HepG2 (cell line): ENCODE measurements around the gene PKMYT1. TPM values are rescaled to one million over a fixed set of nuclear protein-coding genes. Genes with fewer than 3 reads are reported as not detected.

Experiments used
- ATAC-seq: fragments of 200-7000 bp; cut with Tn5 transposase; 3 replicates; pipeline ENCODE4 v1.9.1; 2020; ENCODE audit warnings: mild to moderate bottlenecking, moderate library complexity
- BruUV-seq: library from RNA; stranded (reverse); fragments of 400-500 nt; replicated peaks from 2 replicates; lab custom pipeline; 2021; lab: Mats Ljungman, UMichigan
- CTCF ChIA-PET: fragments of 300-600 bp; formaldehyde crosslinking; extraction: SDS; loops from one replicate; lab custom pipeline; 2021; ENCODE audit warnings: low total read pairs, inconsistent platforms, low intra/inter-chr PET ratio; lab: Yijun Ruan, JAX
- POLR2A ChIA-PET: fragments of 350-600 bp; sonication (Branson Sonifier 250); formaldehyde crosslinking; loops from one replicate; lab custom pipeline; 2020; ENCODE audit warnings: antibody characterized with exemption, inconsistent platforms; lab: Yijun Ruan, JAX
- DNase-seq: peaks from one replicate; pipeline ENCODE4 v3.0.0-alpha.2; 2015; ENCODE audit warnings: low spot score
- FAIRE-seq: peaks from 3 replicates; lab custom pipeline; 2011; peaks lifted over from hg19 to GRCh38; lab: Jason Lieb, UNC
- H2AFZ ChIP-seq: one replicate; pipeline ENCODE4 v1.6.1; 2011; ENCODE audit warnings: low read length, inconsistent platforms
- H3K27ac ChIP-seq: fragments of 300-600 bp; 3 replicates; pipeline ENCODE4 v1.8.0; 2011; ENCODE audit warnings: mixed run types, mild to moderate bottlenecking, mixed read lengths, low read length, inconsistent platforms; ENCODE audit not compliant: insufficient read depth; ENCODE audit errors: extremely low read length
- H3K27me3 ChIP-seq, 2 experiments: fragments of 200-600 bp in 1 of 2; 2 replicates in 1 of 2; 3 replicates in 1 of 2; pipeline versions ENCODE4 v1.6.0 to v1.8.0; 2011; ENCODE audit warnings: low read length in 2 of 2, mild to moderate bottlenecking in 2 of 2, moderate library complexity in 2 of 2, inconsistent platforms in 1 of 2; ENCODE audit not compliant: insufficient read depth in 2 of 2, control insufficient read depth in 1 of 2
- H3K36me3 ChIP-seq, 2 experiments: fragments of 200-600 bp in 1 of 2; replicated peaks in 1 of 2; 2 replicates in 1 of 2; 3 replicates in 1 of 2; pipeline versions ENCODE4 v1.5.1 to v1.8.0; 2011; ENCODE audit warnings: low read length in 2 of 2, inconsistent platforms in 1 of 2; ENCODE audit not compliant: insufficient read depth in 2 of 2, control insufficient read depth in 1 of 2
- H3K4me1 ChIP-seq: 2 replicates; pipeline ENCODE4 v1.5.1; 2012; ENCODE audit warnings: low read length, inconsistent platforms; ENCODE audit not compliant: insufficient read depth
- H3K4me2 ChIP-seq: 2 replicates; pipeline ENCODE4 v1.6.0; 2011; ENCODE audit warnings: low read depth, low read length, inconsistent platforms
- H3K4me3 ChIP-seq, 3 experiments: fragments of 200-600 bp in 1 of 3; sonication (generic), shearing (Covaris generic) in 1 of 3; replicated peaks in 1 of 3; 2 replicates each; pipeline ENCODE4 v1.5.1; 2011 to 2016; ENCODE audit warnings: low read length in 3 of 3, inconsistent platforms in 2 of 3, low read depth in 2 of 3, mild to moderate bottlenecking in 2 of 3, control low read depth in 1 of 3, mixed read lengths in 1 of 3; ENCODE audit not compliant: insufficient read depth in 1 of 3
- H3K79me2 ChIP-seq: one replicate; pipeline ENCODE4 v1.6.1; 2011; ENCODE audit warnings: low read length, inconsistent platforms; ENCODE audit not compliant: insufficient read depth
- H3K9ac ChIP-seq: 2 replicates; pipeline ENCODE4 v1.6.0; 2011; ENCODE audit warnings: mild to moderate bottlenecking, low read depth, low read length, inconsistent platforms; ENCODE audit not compliant: insufficient read depth
- H3K9me3 ChIP-seq: 2 replicates; pipeline ENCODE4 v1.5.1; 2012; ENCODE audit warnings: mild to moderate bottlenecking, low read length
- H4K20me1 ChIP-seq: 2 replicates; pipeline ENCODE4 v1.6.0; 2011; ENCODE audit warnings: inconsistent platforms, mild to moderate bottlenecking, low read length, moderate library complexity; ENCODE audit not compliant: insufficient read depth
- CBX5 ChIP-seq: sonication (generic); formaldehyde crosslinking; IDR thresholded peaks from 2 replicates; pipeline ENCODE4 v1.4.0; 2020; ENCODE audit warnings: missing genetic modification reagents, borderline replicate concordance
- ELF1 ChIP-seq: sonication (generic); formaldehyde crosslinking; IDR thresholded peaks from 2 replicates; pipeline ENCODE4 v1.4.0; 2020; ENCODE audit warnings: missing genetic modification reagents
- ZNF225 ChIP-seq: sonication (generic); formaldehyde crosslinking; IDR thresholded peaks from 2 replicates; pipeline ENCODE4 v1.4.0; 2020; ENCODE audit warnings: mild to moderate bottlenecking, missing genetic modification reagents
- ZNF704 ChIP-seq: sonication (generic); formaldehyde crosslinking; IDR thresholded peaks from 2 replicates; pipeline ENCODE4 v1.8.1; 2023; ENCODE audit warnings: mild to moderate bottlenecking, inconsistent platforms, moderate library complexity, missing genetic modification reagents, borderline replicate concordance
- ZNF891 ChIP-seq: sonication (generic); formaldehyde crosslinking; IDR thresholded peaks from 2 replicates; pipeline ENCODE4 v1.5.0; 2020; ENCODE audit warnings: mild to moderate bottlenecking, missing genetic modification reagents
- WGBS: methylation state at CpG from one replicate; pipeline ENCODE4 v1.1.6; 2017; ENCODE audit warnings: low lambda C conversion rate; 5-methylcytosine and 5-hydroxymethylcytosine counted together
- in situ Hi-C: cut with HindIII; loops from 2 replicates; pipeline ENCODE4 v1.10.0; 2017; ENCODE audit warnings: low pct_unique_long_range_greater_than_20kb; ENCODE audit not compliant: extremely low pct_ligation_motif_present
- intact Hi-C: fragments of 100-400 bp; cut with micrococcal nuclease; formaldehyde crosslinking; loops from one replicate; pipeline ENCODE4 v1.10.0; 2022; ENCODE audit not compliant: unreplicated experiment
- polyA plus RNA-seq, 8 experiments: library from polyadenylated mRNA; depleted of rRNA in 3 of 8; stranded (reverse) in 7 of 8; unstranded in 1 of 8; fragments of >200 nt; fragmentation: Illumina TruSeq in 4 of 8; extraction: Trizol in 4 of 8; gene quantifications; 2 replicates each; pipeline versions ENCODE4 v1.2.1 to v1.2.3, GENCODE V29; 2011 to 2016; ENCODE audit warnings: low read depth in 4 of 8, missing spikeins in 1 of 8, mixed read lengths in 1 of 8; ENCODE audit not compliant: insufficient read depth in 1 of 8
- total RNA-seq, 5 experiments: library from RNA; depleted of rRNA; stranded (reverse); fragments of >200 nt; fragmentation: Illumina TruSeq; extraction: Trizol; gene quantifications; 2 replicates each; pipeline ENCODE4 v1.2.3, GENCODE V29; 2016; ENCODE audit warnings: low read depth in 1 of 5

Gene PKMYT1
- total and polyA plus RNA-seq, 2 of the 13 experiments (the other 11 are each of a cell fraction or from before 2014, with no cell fraction given), result 7.0 to 27.8 TPM

GRCh38 chr16:2962334-2963073, 17.7 kb downstream of the PKMYT1 start:
- H3K79me2 ChIP-seq, result no peaks in the 10 kb centered on the region
- ATAC-seq, result peak; percentile 3; the same call in 2 of the 3 replicates
- no TSS peak for BruUV-seq
- no peak overlapping the region for H3K9ac ChIP-seq
- in situ Hi-C loops, result no loop called here
- peak overlapping the region; percentile 91 for H3K4me2 ChIP-seq
- H3K4me3 ChIP-seq, result peak overlapping the region in 2 of 3 experiments; percentile 63 to 78; a peak in 3 of 6 replicates
- no peak for DNase-seq
- H3K9me3 ChIP-seq, result no peaks in the 10 kb centered on the region
- 25% methylated on average over 16 of the region's 28 CpGs for WGBS
- ChIA-PET CTCF (interaction anchor here (1.2 to 1.8 kb wide), 3 partner anchors 8 to 21 kb away, joined by 3 to 12 read pairs (median 3); no protein-coding TSS in a partner anchor), POLR2A (interaction anchor here (0.5 to 1.5 kb wide), 3 partner anchors 19 to 235 kb away, joined by 3 read pairs; no protein-coding TSS in a partner anchor)
- no peaks in the 10 kb centered on the region for H3K36me3 ChIP-seq
- intact Hi-C loops, result no loop called here
- peaks cover 0 to 15% of the 10 kb centered on the region in 2 experiments; a peak in 3 of 5 replicates for H3K27me3 ChIP-seq
- H3K4me1 ChIP-seq, result peaks cover 23% of the 10 kb centered on the region
- TF ChIP-seq ZNF704 (CRISPR knock-in tag) (no peak), ELF1 (CRISPR knock-in tag) (no peak), ZNF891 (CRISPR knock-in tag) (0 out of 2 replicates have a peak, but pooled peaks have one; percentile 17), CBX5 (CRISPR knock-in tag) (no peak), ZNF225 (CRISPR knock-in tag) (0 out of 2 replicates have a peak, but pooled peaks have one; percentile 29)
- H2AFZ ChIP-seq, result no peak overlapping the region
- no peak overlapping the region for H3K27ac ChIP-seq
- no peak for FAIRE-seq
- no peaks in the 10 kb centered on the region for H4K20me1 ChIP-seq
